K562 (cell line): Measurements from ENCODE around the gene SPATA32. TPM values are rescaled to one million over a fixed set of nuclear protein-coding genes. Genes with fewer than 3 reads are reported as not detected.

Source experiments
- BMI1 ChIP-seq: fragments of 150-350 bp; IDR thresholded peaks from 2 replicates; pipeline ENCODE4 v1.6.1; 2014; ENCODE audit warnings: low read length
- CTBP1 ChIP-seq: fragments of 450-650 bp; IDR thresholded peaks from 2 replicates; pipeline ENCODE4 v1.6.1; 2016; ENCODE audit warnings: borderline replicate concordance
- HMBOX1 ChIP-seq: sonication (generic); IDR thresholded peaks from 2 replicates; pipeline ENCODE4 v1.6.1; 2016
- JUND ChIP-seq, 2 experiments: IDR thresholded peaks; 2 replicates in 1 of 2; 3 replicates in 1 of 2; pipeline ENCODE4 v1.6.1; 2011; ENCODE audit warnings: borderline replicate concordance in 2 of 2, low read depth in 2 of 2, low read length in 2 of 2, improper control_type of control experiment in 1 of 2, missing biosample characterization in 1 of 2, missing genetic modification characterization in 1 of 2, missing genetic modification reagents in 1 of 2
- L3MBTL2 ChIP-seq: fragments of 450-650 bp; IDR thresholded peaks from 2 replicates; pipeline ENCODE4 v1.6.1; 2016; ENCODE audit warnings: mild to moderate bottlenecking, moderate library complexity
- POLR2G ChIP-seq: fragments of 200-400 bp; formaldehyde crosslinking; IDR thresholded peaks from 2 replicates; pipeline ENCODE4 v1.6.1; 2017; ENCODE audit warnings: low read depth, mild to moderate bottlenecking, antibody characterized with exemption, low read length, moderate library complexity
- SMAD4 ChIP-seq: fragments of 250-450 bp; sonication (Bioruptor Pico); conservative IDR thresholded peaks from 2 replicates; pipeline ENCODE4 v1.8.0; 2021; ENCODE audit warnings: inconsistent platforms, mild to moderate bottlenecking, moderate library complexity
- XRCC5 ChIP-seq: fragments of 200-400 bp; formaldehyde crosslinking; IDR thresholded peaks from 2 replicates; pipeline ENCODE4 v1.6.1; 2017; ENCODE audit warnings: low read depth, mild to moderate bottlenecking, low read length
- ZFX ChIP-seq: sonication (generic); formaldehyde crosslinking; IDR thresholded peaks from 2 replicates; pipeline ENCODE4 v1.8.0; 2022; ENCODE audit warnings: mild to moderate bottlenecking, missing genetic modification reagents, moderate library complexity
- ZNF316 ChIP-seq: fragments of 450-650 bp; IDR thresholded peaks from 2 replicates; pipeline ENCODE4 v1.6.1; 2016
- ZNF511 ChIP-seq: sonication (generic); formaldehyde crosslinking; IDR thresholded peaks from 2 replicates; pipeline ENCODE4 v1.8.0; 2022; ENCODE audit warnings: mild to moderate bottlenecking, missing genetic modification reagents
- ZNF609 ChIP-seq: sonication (generic); formaldehyde crosslinking; IDR thresholded peaks from 2 replicates; pipeline ENCODE4 v1.8.1; 2023; ENCODE audit warnings: missing genetic modification reagents, mild to moderate bottlenecking, borderline replicate concordance
- polyA plus RNA-seq, 8 experiments: library from polyadenylated mRNA; depleted of rRNA in 4 of 8; stranded (reverse) in 5 of 8; unstranded in 3 of 8; fragments of >200 nt; fragmentation: Nextera tagmentation in 2 of 8; fragmentation: Illumina TruSeq in 1 of 8; extraction: Ambion mirVana in 2 of 8; extraction: Trizol in 1 of 8; gene quantifications; 2 replicates each; pipeline versions ENCODE4 v1.2.1 to v1.2.3, GENCODE V29; 2011 to 2014; ENCODE audit warnings: inconsistent platforms in 1 of 8, missing spikeins in 1 of 8
- total RNA-seq, 7 experiments: library from RNA; depleted of rRNA in 6 of 7; stranded (reverse); fragments of >200 nt in 6 of 7; fragmentation: Illumina TruSeq in 2 of 7; extraction: Trizol in 2 of 7; gene quantifications; 2 replicates each; pipeline versions ENCODE4 v1.2.1 to v1.2.3, GENCODE V29; 2011 to 2021; ENCODE audit warnings: low replicate concordance in 1 of 7

The SPATA32 gene
- total and polyA plus RNA-seq, 9 of the 15 experiments (the other 6 are each of a cell fraction or from before 2014, with no cell fraction given), result 0.03 to 0.06 TPM; not detected in 7

GRCh38 chr17:45247429-45248131 is 14.3 kb downstream of the SPATA32 start (continued):
- no peak for TF ChIP-seq SMAD4 (CRISPR knock-in tag)
- peak; percentile 53 for TF ChIP-seq ZFX (CRISPR knock-in tag)
- TF ChIP-seq CTBP1, result peak; percentile 22; the same call in 1 of the 2 replicates
- TF ChIP-seq HMBOX1, result no peak
- TF ChIP-seq BMI1, result no peak
- no peak for TF ChIP-seq XRCC5
- peak; percentile 90 for TF ChIP-seq POLR2G
- 0 out of 2 replicates have a peak, but pooled peaks have one; percentile 32 for TF ChIP-seq JUND (IDR thresholded peaks at IDR 0.05; ENCODE audit: borderline replicate concordance, low read depth, low read length)
- TF ChIP-seq JUND (tag; IDR thresholded peaks at IDR 0.05; ENCODE audit: borderline replicate concordance, low read depth, low read length), result peak; percentile 17; the same call in 1 of the 3 replicates
- no peak for TF ChIP-seq ZNF316
- TF ChIP-seq ZNF609 (CRISPR knock-in tag), result no peak
- TF ChIP-seq L3MBTL2, result peak; percentile 61; the same call in 1 of the 2 replicates
- TF ChIP-seq ZNF511 (CRISPR knock-in tag), result no peak
